Ovary (tissue), 9 donors: ENCODE results near the gene SNAP23. TPM values are rescaled to one million over a fixed set of nuclear protein-coding genes. Genes with fewer than 3 reads are reported as not detected.
A peak's percentile ranks its signal among the peaks of the same experiment; 100 is the strongest.

ENCODE experiments used
- DNase-seq, 5 donors: peaks; one replicate each; pipeline ENCODE4 v3.0.0-alpha.2; 2019 to 2020
- H3K27ac ChIP-seq, 2 donors: fragments of 200-600 bp; one replicate each; pipeline versions ENCODE4 v1.5.1 to v1.8.0; 2019 to 2022
- H3K27me3 ChIP-seq: fragments of 200-600 bp; one replicate; pipeline ENCODE4 v1.8.0; 2022
- H3K36me3 ChIP-seq: fragments of 200-600 bp; sonication (generic); one replicate; pipeline ENCODE4 v1.5.1; 2019
- H3K4me1 ChIP-seq: one replicate; pipeline ENCODE4 v1.8.1; 2013; ENCODE audit warnings: mild to moderate bottlenecking, moderate library complexity; ENCODE audit not compliant: insufficient read depth
- H3K4me3 ChIP-seq: fragments of 200-600 bp; sonication (generic); one replicate; pipeline ENCODE4 v1.5.1; 2017
- H3K9me3 ChIP-seq, 2 donors: fragments of 200-600 bp in 1 of 2; sonication (generic) in 1 of 2; one replicate each; pipeline versions ENCODE4 v1.5.1 to v1.8.1; 2013 to 2019; ENCODE audit warnings: mild to moderate bottlenecking in 1 of 2, moderate library complexity in 1 of 2
- CTCF ChIP-seq, 3 donors: fragments of 450-650 bp in 2 of 3; fragments of 200-600 bp in 1 of 3; IDR thresholded peaks; one replicate each; pipeline versions ENCODE4 v1.5.1 to v1.8.0; 2016 to 2022; ENCODE audit warnings: antibody characterized with exemption in 3 of 3, mild to moderate bottlenecking in 1 of 3
- EP300 ChIP-seq: sonication (generic); formaldehyde crosslinking; IDR thresholded peaks from one replicate; pipeline ENCODE4 v1.6.1; 2017; ENCODE audit warnings: antibody characterized with exemption
- POLR2A ChIP-seq: fragments of 450-650 bp; IDR thresholded peaks from one replicate; pipeline ENCODE4 v1.6.1; 2017; ENCODE audit warnings: antibody characterized with exemption, mild to moderate bottlenecking, moderate library complexity
- WGBS, 3 donors: extraction: QIAGEN DNeasy Blood & Tissue Kit in 1 of 3; methylation state at CpG; one replicate each; pipeline versions ENCODE4 v1.1.5 to v1.1.7; 2013 to 2017; 5-methylcytosine and 5-hydroxymethylcytosine counted together
- intact Hi-C, 4 donors: fragments of 100-400 bp; cut with DNase I; formaldehyde crosslinking; loops; one replicate each; pipeline versions ENCODE4 v1.11.0 to v1.15.1; 2022 to 2023
- polyA plus RNA-seq, 2 donors: library from polyadenylated mRNA; stranded (reverse); fragments of 200-250 nt in 1 of 2; fragments of 350-450 nt in 1 of 2; fragmentation: Illumina TruSeq in 1 of 2; extraction: RNeasy Lipid Tissue Mini Kit (QIAGEN cat#74804) in 1 of 2; gene quantifications; one replicate each; pipeline ENCODE4 v1.2.3, GENCODE V29; 2013 to 2014
- total RNA-seq, 7 donors: library from RNA; depleted of rRNA in 2 of 7; stranded (reverse); fragments of >200 nt in 2 of 7; fragmentation: NEBNext Ultra II Directional in 3 of 7; extraction: Animal tissue kit (Norgen Biotek cat#: 25700) in 3 of 7; gene quantifications; one replicate each; pipeline versions ENCODE4 v1.1.0 to v1.2.4, GENCODE V29; 2016 to 2023
- donor health status: DM: no; HTN: no; CAD: no; lungs with moderate emphysema.
- donor health status: DM: no; HTN: no; CAD: no.
- donor health status: Bipolar disorder and iron deficiency.
- donor health status: DM: yes; HTN: yes; CAD: no.
- donor health status: DM: no; HTN: no; CAD: no.
- donor health status: DM: yes; HTN: yes; CAD: no.

SNAP23 gene
- total and polyA plus RNA-seq, 9 donors = 37.9 to 93.0 (median 53.0) TPM

- no peaks in the 10 kb centered on the region for H3K9me3 ChIP-seq
- WGBS, 3 donors = 45 to 60% (median 48%) methylated on average over 3 of the region's 3 CpGs
Measured at GRCh38 chr15:42504631-42505030, 9.2 kb downstream of the SNAP23 start.

GRCh38 chr15:42507514-42507913, 12.1 kb downstream of the SNAP23 start:
- H3K27ac ChIP-seq = peak overlapping the region in 1 of 2 donors; percentile 40
- H3K4me3 ChIP-seq = no peak overlapping the region
- intact Hi-C loops = no loop called here
- H3K4me1 ChIP-seq = peaks cover 11% of the 10 kb centered on the region
- H3K36me3 ChIP-seq = no peaks in the 10 kb centered on the region
- TF ChIP-seq POLR2A (no peak), EP300 (no peak), CTCF (IDR thresholded peaks at IDR 0.05) (no peak)
- WGBS, 3 donors = 59 to 76% (median 73%) methylated on average over 4 of the region's 4 CpGs
- no peaks in the 10 kb centered on the region for H3K9me3 ChIP-seq
- no peak for DNase-seq
- no peaks in the 10 kb centered on the region for H3K27me3 ChIP-seq

More at GRCh38 chr15:42504631-42505030, 9.2 kb downstream of the SNAP23 start:
- Histone ChIP-seq H3K27me3 (no peaks in the 10 kb centered on the region), H3K27ac (no peak overlapping the region), H3K36me3 (no peaks in the 10 kb centered on the region), H3K4me1 (peaks cover 6% of the 10 kb centered on the region), H3K4me3 (no peak overlapping the region)
- no peak for DNase-seq
- intact Hi-C loops = no loop called here
- TF ChIP-seq CTCF (IDR thresholded peaks at IDR 0.05) (no peak), EP300 (no peak), POLR2A (no peak)

- no peaks in the 10 kb centered on the region for H3K9me3 ChIP-seq
- H3K27ac ChIP-seq = peak overlapping the region in 1 of 2 donors; percentile 40
- no peak overlapping the region for H3K4me3 ChIP-seq
- no peaks in the 10 kb centered on the region for H3K27me3 ChIP-seq
- no peak for TF ChIP-seq CTCF (IDR thresholded peaks at IDR 0.05)
- no peak for TF ChIP-seq POLR2A
- no peak for TF ChIP-seq EP300
- peaks cover 11% of the 10 kb centered on the region for H3K4me1 ChIP-seq
- WGBS, 3 donors = 8 to 15% (median 10%) methylated on average over 9 of the region's 9 CpGs
- intact Hi-C loops = no loop called here
- peak in 4 of 5 donors; percentile 51 to 67 (median 64) for DNase-seq
- H3K36me3 ChIP-seq = no peaks in the 10 kb centered on the region
Measured at GRCh38 chr15:42508263-42508690, 12.8 kb downstream of the SNAP23 start.

GRCh38 chr15:42510258-42511006, 15.0 kb downstream of the SNAP23 start:
- H3K27me3 ChIP-seq = no peaks in the 10 kb centered on the region
- no peaks in the 10 kb centered on the region for H3K36me3 ChIP-seq
- intact Hi-C loops = no loop called here
- DNase-seq = no peak
- 75 to 79% (median 79%) methylated on average over 4 of the region's 4 CpGs for WGBS, 3 donors
- H3K9me3 ChIP-seq = no peaks in the 10 kb centered on the region
- H3K4me3 ChIP-seq = no peak overlapping the region
- H3K27ac ChIP-seq = peak overlapping the region in 1 of 2 donors; percentile 39
- peaks cover 8% of the 10 kb centered on the region for H3K4me1 ChIP-seq
- no peak for TF ChIP-seq EP300
- no peak for TF ChIP-seq POLR2A
- TF ChIP-seq CTCF (IDR thresholded peaks at IDR 0.05) = no peak
